ENCODE measurements around the gene RHOD. TPM values are rescaled to one million over a fixed set of nuclear protein-coding genes. Genes with fewer than 3 reads are reported as not detected.

The RHOD gene
- polyA plus RNA-seq, 2 donors: 194 to 213 TPM

DNA sequence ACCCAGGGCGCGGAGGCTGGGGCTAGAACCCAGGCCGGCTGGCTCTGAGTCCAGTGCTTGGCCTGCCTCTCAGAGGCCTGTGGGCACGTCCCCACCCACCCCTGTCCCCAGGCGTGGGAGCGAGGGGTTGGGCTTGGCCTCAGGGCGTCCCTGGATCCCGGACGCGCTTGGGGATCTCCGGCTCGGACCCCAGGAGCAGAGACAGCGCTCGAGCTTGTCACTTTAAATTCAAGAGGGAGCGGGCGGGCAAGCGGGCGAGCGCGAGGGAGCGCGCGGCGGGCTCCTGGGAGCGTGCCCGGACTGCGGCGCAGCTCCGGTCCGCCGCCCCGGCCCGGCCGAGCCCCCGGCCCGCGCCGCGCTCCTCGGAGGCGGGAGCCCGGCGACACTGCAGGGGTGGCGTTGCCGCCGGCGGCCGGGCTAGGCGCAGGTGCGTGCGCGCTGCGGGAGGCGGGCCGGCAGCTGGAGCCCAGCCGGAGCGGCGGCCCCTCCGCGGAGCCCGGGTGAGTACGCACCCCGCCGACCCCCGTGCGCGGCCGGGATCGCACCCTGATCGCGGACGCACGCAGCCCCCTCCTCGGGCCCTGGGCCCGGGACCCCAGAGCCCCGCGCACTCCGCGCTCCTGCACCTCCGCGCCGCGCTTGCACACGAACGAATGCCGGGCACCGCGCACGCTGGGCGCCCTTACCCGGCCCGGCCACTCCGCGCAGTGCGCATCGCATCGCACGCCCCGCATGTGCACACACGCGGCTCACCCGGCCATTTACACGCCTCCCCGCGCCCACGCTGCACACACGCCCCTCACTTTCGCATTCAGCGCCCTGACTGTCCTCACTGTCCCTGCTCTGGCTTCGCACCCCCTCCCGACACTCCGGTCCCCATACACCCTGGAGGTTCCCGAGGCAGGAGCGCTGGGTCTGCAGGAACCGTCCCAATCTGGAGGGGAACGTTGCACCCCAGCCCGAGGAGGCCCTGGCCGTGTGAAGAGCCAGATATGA, 33.4 kb upstream of the RHOD start, which contains the start of gene SYT12:
TSS of gene SYT12 (plus strand) at position 174 of the 996 bp plus-strand sequence. CDS start 7,011 bp downstream, outside the sequence.
- H3K4me3 ChIP-seq (ENCODE audit: low read depth in 1 of 2, low read length in 2 of 2): peak within 1 kb of the TSS; percentile 41 to 59
- peaks cover 3 to 15% of the 10 kb centered on the region in 2 donors for H3K4me1 ChIP-seq (ENCODE audit: control insufficient read depth in 2 of 2, insufficient read depth in 2 of 2, low read length in 1 of 2)
- H3K27me3 ChIP-seq (ENCODE audit: control insufficient read depth in 1 of 2, insufficient read depth in 2 of 2, low read length in 2 of 2): no peaks in the 10 kb centered on the region
- no peaks in the 10 kb centered on the region for H3K36me3 ChIP-seq (ENCODE audit: control insufficient read depth in 2 of 2, insufficient read depth in 2 of 2, low read length in 1 of 2)
- H3K27ac ChIP-seq (ENCODE audit: low read depth in 2 of 2, low read length in 1 of 2): no peak within 1 kb of the TSS
- H3K9me3 ChIP-seq (ENCODE audit: control insufficient read depth in 2 of 2, insufficient read depth in 1 of 2, low read depth in 1 of 2, low read length in 1 of 2): no peaks in the 10 kb centered on the region
- 2 to 3% methylated on average over 97 to 118 of the region's 118 CpGs for WGBS, 2 donors

DNA sequence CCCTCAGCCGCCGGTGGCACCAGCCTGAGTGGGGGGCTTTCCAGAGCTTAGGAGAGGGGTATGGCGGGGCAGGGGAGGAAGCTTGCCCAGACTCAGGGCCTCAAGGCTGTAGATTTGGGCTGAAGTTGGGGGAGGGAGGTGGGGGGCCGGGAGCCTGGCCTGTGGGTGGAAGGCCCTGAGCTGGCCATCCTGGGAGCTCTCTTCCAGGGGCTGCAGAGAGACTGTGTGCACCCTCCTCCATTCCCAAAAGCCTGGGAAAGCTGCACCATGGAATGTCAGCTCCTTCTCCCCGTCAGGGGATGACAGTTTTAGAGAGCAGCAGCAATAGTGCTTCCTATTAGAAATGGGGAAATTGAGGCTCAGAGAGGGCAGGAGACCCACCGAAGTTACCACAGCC, 32.7 kb upstream of the RHOD start:
- Histone ChIP-seq H3K27ac (ENCODE audit: low read depth in 2 of 2, low read length in 1 of 2) (no peak overlapping the region), H3K4me3 (ENCODE audit: low read depth in 1 of 2, low read length in 2 of 2) (peak overlapping the region in 1 of 2 donors; percentile 59), H3K27me3 (ENCODE audit: control insufficient read depth in 1 of 2, insufficient read depth in 2 of 2, low read length in 2 of 2) (no peaks in the 10 kb centered on the region), H3K9me3 (ENCODE audit: control insufficient read depth in 2 of 2, insufficient read depth in 1 of 2, low read depth in 1 of 2, low read length in 1 of 2) (no peaks in the 10 kb centered on the region), H3K36me3 (ENCODE audit: control insufficient read depth in 2 of 2, insufficient read depth in 2 of 2, low read length in 1 of 2) (no peaks in the 10 kb centered on the region), H3K4me1 (ENCODE audit: control insufficient read depth in 2 of 2, insufficient read depth in 2 of 2, low read length in 1 of 2) (peaks cover 3 to 15% of the 10 kb centered on the region in 2 donors)
- WGBS, 2 donors: 46 to 51% methylated on average over 6 of the region's 6 CpGs

DNA sequence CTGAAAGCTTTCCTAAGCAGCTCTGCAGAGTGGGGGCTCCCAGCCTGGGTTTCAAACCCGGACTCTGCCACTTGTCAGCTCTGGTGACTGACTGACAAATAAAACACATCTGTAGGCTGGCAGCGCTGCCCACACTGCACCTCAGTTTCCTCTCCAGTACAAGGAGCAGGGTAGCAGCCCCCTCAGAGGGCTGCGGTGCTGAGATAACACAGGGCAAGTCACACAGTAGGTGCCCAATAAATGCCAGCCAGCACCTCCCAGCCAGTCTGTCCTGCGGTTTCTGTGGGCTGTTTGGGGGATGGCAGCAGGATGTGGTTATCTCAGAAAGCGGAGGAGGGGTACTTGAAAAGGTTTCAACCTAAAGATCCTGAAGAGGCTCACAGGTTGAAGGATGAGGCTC, 32.2 kb upstream of the RHOD start:
- 75 to 79% methylated on average over 5 of the region's 5 CpGs for WGBS, 2 donors
- H3K4me3 ChIP-seq (ENCODE audit: low read depth in 1 of 2, low read length in 2 of 2): no peak overlapping the region
- H3K27me3 ChIP-seq (ENCODE audit: control insufficient read depth in 1 of 2, insufficient read depth in 2 of 2, low read length in 2 of 2): no peaks in the 10 kb centered on the region
- H3K27ac ChIP-seq (ENCODE audit: low read depth in 2 of 2, low read length in 1 of 2): no peak overlapping the region
- peaks cover 3 to 15% of the 10 kb centered on the region in 2 donors for H3K4me1 ChIP-seq (ENCODE audit: control insufficient read depth in 2 of 2, insufficient read depth in 2 of 2, low read length in 1 of 2)
- H3K36me3 ChIP-seq (ENCODE audit: control insufficient read depth in 2 of 2, insufficient read depth in 2 of 2, low read length in 1 of 2): no peaks in the 10 kb centered on the region
- H3K9me3 ChIP-seq (ENCODE audit: control insufficient read depth in 2 of 2, insufficient read depth in 1 of 2, low read depth in 1 of 2, low read length in 1 of 2): no peaks in the 10 kb centered on the region

DNA sequence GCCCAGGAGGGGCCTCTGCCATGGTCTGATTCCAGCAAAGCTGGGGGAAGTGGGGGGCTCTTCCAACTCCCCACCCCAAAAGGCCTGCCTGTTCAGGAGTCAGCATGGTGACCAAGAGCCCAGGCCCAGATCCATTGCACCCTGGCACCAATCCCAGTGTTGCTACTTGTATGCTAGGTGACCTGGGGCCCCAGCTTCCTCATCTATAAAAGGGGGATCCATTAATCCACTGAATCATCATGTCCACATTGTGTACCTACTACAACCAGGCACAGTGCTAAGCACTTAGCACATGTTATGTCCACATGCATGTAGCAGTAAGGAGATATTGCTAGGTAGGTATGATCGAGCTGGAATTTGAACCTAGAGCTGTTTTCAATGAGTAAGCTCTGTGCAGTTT, 31.7 kb upstream of the RHOD start:
- H3K9me3 ChIP-seq (ENCODE audit: control insufficient read depth in 2 of 2, insufficient read depth in 1 of 2, low read depth in 1 of 2, low read length in 1 of 2): no peaks in the 10 kb centered on the region
- no peak overlapping the region for H3K27ac ChIP-seq (ENCODE audit: low read depth in 2 of 2, low read length in 1 of 2)
- no peaks in the 10 kb centered on the region for H3K36me3 ChIP-seq (ENCODE audit: control insufficient read depth in 2 of 2, insufficient read depth in 2 of 2, low read length in 1 of 2)
- peaks cover 3 to 15% of the 10 kb centered on the region in 2 donors for H3K4me1 ChIP-seq (ENCODE audit: control insufficient read depth in 2 of 2, insufficient read depth in 2 of 2, low read length in 1 of 2)
- H3K4me3 ChIP-seq (ENCODE audit: low read depth in 1 of 2, low read length in 2 of 2): no peak overlapping the region
- WGBS, 2 donors: 74 to 79% methylated on average over 1 of the region's 1 CpG
- H3K27me3 ChIP-seq (ENCODE audit: control insufficient read depth in 1 of 2, insufficient read depth in 2 of 2, low read length in 2 of 2): no peaks in the 10 kb centered on the region

DNA sequence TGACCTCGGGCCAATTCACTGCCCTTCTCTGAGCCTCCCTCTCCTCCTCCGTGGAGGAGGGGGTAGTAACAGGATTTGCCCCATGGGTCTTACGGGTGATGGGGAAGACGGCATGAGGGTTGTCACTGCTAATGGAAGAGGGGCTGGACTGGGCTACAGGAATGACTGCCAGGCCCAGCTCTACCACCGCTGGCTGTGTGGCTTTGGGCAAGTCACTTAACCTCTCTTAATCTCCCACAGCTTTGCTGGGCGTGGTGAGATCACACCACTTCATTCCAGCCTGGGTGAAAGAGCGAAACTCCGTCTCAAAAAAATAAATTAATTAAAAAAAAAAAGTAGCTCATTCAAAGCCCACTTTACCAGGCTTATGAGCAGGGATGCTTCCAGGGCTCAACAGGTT, 30.9 kb upstream of the RHOD start:
- Histone ChIP-seq H3K4me1 (ENCODE audit: control insufficient read depth in 2 of 2, insufficient read depth in 2 of 2, low read length in 1 of 2) (peaks cover 3 to 15% of the 10 kb centered on the region in 2 donors), H3K9me3 (ENCODE audit: control insufficient read depth in 2 of 2, insufficient read depth in 1 of 2, low read depth in 1 of 2, low read length in 1 of 2) (no peaks in the 10 kb centered on the region), H3K4me3 (ENCODE audit: low read depth in 1 of 2, low read length in 2 of 2) (no peak overlapping the region), H3K27me3 (ENCODE audit: control insufficient read depth in 1 of 2, insufficient read depth in 2 of 2, low read length in 2 of 2) (no peaks in the 10 kb centered on the region), H3K27ac (ENCODE audit: low read depth in 2 of 2, low read length in 1 of 2) (no peak overlapping the region), H3K36me3 (ENCODE audit: control insufficient read depth in 2 of 2, insufficient read depth in 2 of 2, low read length in 1 of 2) (no peaks in the 10 kb centered on the region)
- 85 to 88% methylated on average over 8 of the region's 8 CpGs for WGBS, 2 donors

DNA sequence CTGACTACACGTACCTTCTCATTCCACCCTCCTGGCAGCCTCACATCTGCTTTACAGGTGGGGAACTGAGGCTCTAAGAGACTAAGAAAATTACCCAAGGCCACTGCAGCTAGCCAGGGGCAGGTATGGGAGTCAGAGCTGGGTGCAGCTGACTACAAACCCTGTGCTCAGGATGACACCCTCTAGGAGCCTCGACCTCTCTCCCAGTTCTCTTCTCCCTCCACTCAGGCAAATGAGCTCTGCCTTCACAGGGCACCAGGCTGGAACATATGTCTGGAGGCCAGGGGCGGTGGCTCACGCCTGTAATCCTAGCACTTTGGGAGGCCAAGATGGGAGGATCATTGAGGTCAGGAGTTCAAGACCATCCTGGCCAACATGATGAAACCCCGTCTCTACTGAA, 29.7 kb upstream of the RHOD start:
- Histone ChIP-seq H3K36me3 (ENCODE audit: control insufficient read depth in 2 of 2, insufficient read depth in 2 of 2, low read length in 1 of 2) (no peaks in the 10 kb centered on the region), H3K4me3 (ENCODE audit: low read depth in 1 of 2, low read length in 2 of 2) (no peak overlapping the region), H3K27me3 (ENCODE audit: control insufficient read depth in 1 of 2, insufficient read depth in 2 of 2, low read length in 2 of 2) (no peaks in the 10 kb centered on the region), H3K4me1 (ENCODE audit: control insufficient read depth in 2 of 2, insufficient read depth in 2 of 2, low read length in 1 of 2) (peaks cover 3 to 21% of the 10 kb centered on the region in 2 donors), H3K9me3 (ENCODE audit: control insufficient read depth in 2 of 2, insufficient read depth in 1 of 2, low read depth in 1 of 2, low read length in 1 of 2) (no peaks in the 10 kb centered on the region), H3K27ac (ENCODE audit: low read depth in 2 of 2, low read length in 1 of 2) (no peak overlapping the region)
- WGBS, 2 donors: 83 to 89% methylated on average over 5 of the region's 5 CpGs

DNA sequence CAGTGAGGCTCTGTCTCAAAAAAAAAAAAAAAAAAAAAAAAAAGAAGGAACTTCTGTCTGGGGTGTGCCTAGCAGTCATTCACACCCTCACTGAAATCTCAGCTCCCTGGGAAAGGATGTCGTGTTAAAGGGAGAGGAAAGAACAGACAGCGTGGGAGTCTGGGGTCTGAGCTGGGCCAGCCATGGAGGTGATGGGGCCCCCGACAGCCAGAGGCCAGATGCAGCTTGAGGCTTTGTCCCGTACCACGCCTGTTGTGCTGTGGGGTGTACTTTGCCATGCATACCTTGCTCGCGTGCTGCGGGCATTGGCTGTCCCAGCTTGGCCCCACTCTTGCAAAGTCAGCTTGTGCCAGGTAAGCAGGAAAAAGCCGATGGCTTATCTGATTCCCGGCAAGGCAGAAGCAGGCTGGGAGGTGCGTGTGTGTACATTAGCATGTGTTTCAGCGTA, 29.1 kb upstream of the RHOD start:
- Histone ChIP-seq H3K27ac (ENCODE audit: low read depth in 2 of 2, low read length in 1 of 2) (peak overlapping the region in 1 of 2 donors; percentile 13), H3K36me3 (ENCODE audit: control insufficient read depth in 2 of 2, insufficient read depth in 2 of 2, low read length in 1 of 2) (no peaks in the 10 kb centered on the region), H3K9me3 (ENCODE audit: control insufficient read depth in 2 of 2, insufficient read depth in 1 of 2, low read depth in 1 of 2, low read length in 1 of 2) (no peaks in the 10 kb centered on the region), H3K4me3 (ENCODE audit: low read depth in 1 of 2, low read length in 2 of 2) (no peak overlapping the region), H3K27me3 (ENCODE audit: control insufficient read depth in 1 of 2, insufficient read depth in 2 of 2, low read length in 2 of 2) (no peaks in the 10 kb centered on the region), H3K4me1 (ENCODE audit: control insufficient read depth in 2 of 2, insufficient read depth in 2 of 2, low read length in 1 of 2) (peaks cover 3 to 20% of the 10 kb centered on the region in 2 donors)
- WGBS, 2 donors: 57 to 58% methylated on average over 12 of the region's 12 CpGs

DNA sequence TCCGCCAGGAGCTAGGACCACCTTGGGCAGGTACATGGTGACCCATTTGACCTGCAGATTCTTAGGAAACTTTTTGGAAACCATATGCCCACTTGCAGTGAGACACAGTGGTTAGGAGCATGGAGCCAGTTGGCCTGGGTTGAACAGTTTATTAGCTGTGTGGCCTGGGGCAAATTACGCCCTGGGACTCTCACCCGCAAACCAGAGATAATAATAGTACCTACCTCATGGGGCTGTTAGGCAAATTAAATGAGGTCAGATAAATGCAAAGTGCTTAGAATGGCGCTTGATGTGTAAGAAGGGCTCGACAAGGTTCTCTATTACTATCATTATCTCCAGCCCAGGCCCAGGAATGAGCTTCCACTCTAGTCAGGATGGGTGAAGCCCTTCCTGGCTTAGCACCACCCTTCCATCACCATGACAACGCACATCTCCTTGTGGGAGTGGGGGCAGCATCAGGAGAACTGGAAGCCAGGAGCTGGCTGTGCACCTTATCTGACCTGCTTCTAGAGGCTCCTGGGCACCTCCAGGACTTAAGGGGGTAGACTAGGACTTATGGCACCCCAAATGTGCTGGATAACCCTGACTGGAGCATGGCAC, 28.6 kb upstream of the RHOD start:
- Histone ChIP-seq H3K4me1 (ENCODE audit: control insufficient read depth in 2 of 2, insufficient read depth in 2 of 2, low read length in 1 of 2) (peaks cover 3 to 17% of the 10 kb centered on the region in 2 donors), H3K36me3 (ENCODE audit: control insufficient read depth in 2 of 2, insufficient read depth in 2 of 2, low read length in 1 of 2) (no peaks in the 10 kb centered on the region), H3K27ac (ENCODE audit: low read depth in 2 of 2, low read length in 1 of 2) (peak overlapping the region in 1 of 2 donors; percentile 13), H3K27me3 (ENCODE audit: control insufficient read depth in 1 of 2, insufficient read depth in 2 of 2, low read length in 2 of 2) (no peaks in the 10 kb centered on the region), H3K9me3 (ENCODE audit: control insufficient read depth in 2 of 2, insufficient read depth in 1 of 2, low read depth in 1 of 2, low read length in 1 of 2) (no peaks in the 10 kb centered on the region), H3K4me3 (ENCODE audit: low read depth in 1 of 2, low read length in 2 of 2) (no peak overlapping the region)
- WGBS, 2 donors: 72 to 76% methylated on average over 6 of the region's 6 CpGs

DNA sequence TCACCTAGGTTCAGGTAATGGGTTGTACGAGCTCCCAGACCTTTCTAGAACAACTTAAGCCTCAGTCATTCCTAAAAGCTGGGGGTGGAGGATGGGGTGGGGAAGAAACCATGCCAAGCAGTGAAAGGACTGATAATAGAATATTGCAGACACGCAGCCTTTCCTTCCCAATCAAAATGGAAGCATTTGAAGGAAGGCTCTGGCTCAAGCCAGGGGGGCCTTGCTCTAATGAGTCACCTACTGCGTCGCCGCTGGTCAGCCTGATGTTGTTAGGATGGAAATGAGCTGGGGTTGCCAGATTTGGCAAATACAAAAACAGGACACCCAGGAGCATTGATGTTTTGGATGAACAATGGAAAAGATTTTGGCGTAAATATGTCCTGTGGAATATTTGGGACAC, 27.5 kb upstream of the RHOD start:
- no peaks in the 10 kb centered on the region for H3K9me3 ChIP-seq (ENCODE audit: control insufficient read depth in 2 of 2, insufficient read depth in 1 of 2, low read depth in 1 of 2, low read length in 1 of 2)
- H3K4me3 ChIP-seq (ENCODE audit: low read depth in 1 of 2, low read length in 2 of 2): no peak overlapping the region
- no peak overlapping the region for H3K27ac ChIP-seq (ENCODE audit: low read depth in 2 of 2, low read length in 1 of 2)
- no peaks in the 10 kb centered on the region for H3K27me3 ChIP-seq (ENCODE audit: control insufficient read depth in 1 of 2, insufficient read depth in 2 of 2, low read length in 2 of 2)
- no peaks in the 10 kb centered on the region for H3K36me3 ChIP-seq (ENCODE audit: control insufficient read depth in 2 of 2, insufficient read depth in 2 of 2, low read length in 1 of 2)
- WGBS, 2 donors: 79 to 82% methylated on average over 6 of the region's 6 CpGs
- peaks cover 2 to 19% of the 10 kb centered on the region in 2 donors for H3K4me1 ChIP-seq (ENCODE audit: control insufficient read depth in 2 of 2, insufficient read depth in 2 of 2, low read length in 1 of 2)
